AG04449 (cell line): ENCODE data around the gene ZNF292.
"Not testable (repeated sequence)": the region's sequence is repeated elsewhere in the genome, so short reads cannot be mapped to it uniquely, and the experiment has no call there.

ENCODE experiments used
- CTCF ChIA-PET: fragments of 350-600 bp; formaldehyde crosslinking; extraction: SDS; loops from one replicate; lab custom pipeline; 2021; ENCODE audit warnings: antibody characterized with exemption; lab: Yijun Ruan, JAX
- POLR2A ChIA-PET: fragments of 400-600, 350-600 bp; formaldehyde crosslinking; extraction: SDS; loops from one replicate; lab custom pipeline; 2020; ENCODE audit warnings: antibody characterized with exemption, inconsistent platforms; lab: Yijun Ruan, JAX
- DNase-seq: peaks from one replicate; pipeline ENCODE4 v3.0.0-alpha.2; 2010; ENCODE audit warnings: low read depth, low spot score
- H3K4me3 ChIP-seq: 2 replicates; pipeline ENCODE4 v1.5.1; 2011; ENCODE audit warnings: low read depth, mild to moderate bottlenecking, control low read depth, low read length
- CTCF ChIP-seq: IDR thresholded peaks from one replicate; pipeline ENCODE4 v1.5.1; 2011; ENCODE audit warnings: mild to moderate bottlenecking, moderate library complexity, low read length, control low read depth, inconsistent platforms; ENCODE audit not compliant: insufficient read depth; ENCODE audit errors: missing control alignments

Gene ZNF292

GRCh38 chr6:87122477-87122876 lies 32.9 kb upstream of the ZNF292 start:
- TF ChIP-seq CTCF, result no peak
- CTCF ChIA-PET, result interaction anchor here (1.1 to 1.2 kb wide), 2 partner anchors 9 to 13 kb away, joined by 3 read pairs; no protein-coding TSS in a partner anchor
- DNase-seq, result no peak
- POLR2A ChIA-PET, result no interaction called here
- no peak overlapping the region for H3K4me3 ChIP-seq

- H3K4me3 ChIP-seq, result no peak overlapping the region
- DNase-seq, result no peak
- ChIA-PET CTCF (interaction anchor here (1.2 kb wide), 1 partner anchor 15 kb away, joined by 3 read pairs; no protein-coding TSS in a partner anchor), POLR2A (no interaction called here)
- no peak for TF ChIP-seq CTCF
These were observed 31.3 kb upstream of the ZNF292 start for GRCh38 chr6:87124074-87124473.

- CTCF ChIA-PET, result interaction anchor here (2.4 kb wide), 1 partner anchor 12 kb away, joined by 8 read pairs; no protein-coding TSS in a partner anchor
- DNase-seq, result no peak
- POLR2A ChIA-PET, result no interaction called here
These were observed 28.9 kb upstream of the ZNF292 start for GRCh38 chr6:87126501-87126900.

GRCh38 chr6:87127737-87128136 lies 27.6 kb upstream of the ZNF292 start:
- ChIA-PET POLR2A (no interaction called here), CTCF (no interaction called here)
- H3K4me3 ChIP-seq, result no peak overlapping the region
- no peak for TF ChIP-seq CTCF
- DNase-seq, result no peak

More at GRCh38 chr6:87126501-87126900, 28.9 kb upstream of the ZNF292 start:
- H3K4me3 ChIP-seq, result no peak overlapping the region
- TF ChIP-seq CTCF, result no peak

GRCh38 chr6:87136963-87137362 lies 18.4 kb upstream of the ZNF292 start:
- POLR2A ChIA-PET, result no interaction called here
- DNase-seq, result no peak
- H3K4me3 ChIP-seq, result no peak overlapping the region
- TF ChIP-seq CTCF, result no peak
- CTCF ChIA-PET, result interaction anchor here (2.6 kb wide), 1 partner anchor 104 kb away, joined by 10 read pairs; no protein-coding TSS in a partner anchor

- POLR2A ChIA-PET, result no interaction called here
- peak; percentile 43 for TF ChIP-seq CTCF
- CTCF ChIA-PET, result interaction anchor here (0.7 to 3.1 kb wide), 23 partner anchors 8 to 358 kb away, joined by 3 to 19 read pairs (median 3); partner anchors contain the start of gene CFAP206
- no peak for DNase-seq
- H3K4me3 ChIP-seq, result no peak overlapping the region
These were observed 16.1 kb upstream of the ZNF292 start for GRCh38 chr6:87139236-87139635.

GRCh38 chr6:87139927-87140326 lies 15.4 kb upstream of the ZNF292 start:
- POLR2A ChIA-PET, result not testable (repeated sequence)

More at GRCh38 chr6:87139927-87140326, 15.4 kb upstream of the ZNF292 start:
- H3K4me3 ChIP-seq, DNase-seq: not testable (repeated sequence)
- CTCF ChIA-PET, result interaction anchor here (0.7 to 3.1 kb wide), 19 partner anchors 8 to 268 kb away, joined by 3 to 19 read pairs (median 5); partner anchors contain the start of gene CFAP206
